Skeletal muscle satellite cell (primary cell): Measurements from ENCODE around the gene ABI3BP.

ENCODE experiments used
- H3K27me3 ChIP-seq: 2 replicates; pipeline ENCODE4 v1.7.0; 2013; ENCODE audit warnings: low read length; ENCODE audit not compliant: control insufficient read depth, insufficient read depth
- H3K36me3 ChIP-seq: 2 replicates; pipeline ENCODE4 v1.7.0; 2013; ENCODE audit warnings: mild to moderate bottlenecking, control low read depth, low read length; ENCODE audit not compliant: insufficient read depth
- H3K4me1 ChIP-seq: 2 replicates; pipeline ENCODE4 v1.7.0; 2013; ENCODE audit warnings: low read length; ENCODE audit not compliant: control insufficient read depth, insufficient read depth
- H3K4me2 ChIP-seq: 2 replicates; pipeline ENCODE4 v1.7.0; 2013; ENCODE audit warnings: mild to moderate bottlenecking, low read length
- H3K4me3 ChIP-seq: 2 replicates; pipeline ENCODE4 v1.7.0; 2013; ENCODE audit warnings: low read length
- H3K9ac ChIP-seq: 2 replicates; pipeline ENCODE4 v1.7.0; 2013; ENCODE audit warnings: mild to moderate bottlenecking, low read depth, low read length, moderate library complexity
- H3K9me3 ChIP-seq: replicated peaks from 2 replicates; pipeline ENCODE4 v1.7.0; 2013; ENCODE audit warnings: mild to moderate bottlenecking, control low read depth, low read length

Gene ABI3BP

DNA sequence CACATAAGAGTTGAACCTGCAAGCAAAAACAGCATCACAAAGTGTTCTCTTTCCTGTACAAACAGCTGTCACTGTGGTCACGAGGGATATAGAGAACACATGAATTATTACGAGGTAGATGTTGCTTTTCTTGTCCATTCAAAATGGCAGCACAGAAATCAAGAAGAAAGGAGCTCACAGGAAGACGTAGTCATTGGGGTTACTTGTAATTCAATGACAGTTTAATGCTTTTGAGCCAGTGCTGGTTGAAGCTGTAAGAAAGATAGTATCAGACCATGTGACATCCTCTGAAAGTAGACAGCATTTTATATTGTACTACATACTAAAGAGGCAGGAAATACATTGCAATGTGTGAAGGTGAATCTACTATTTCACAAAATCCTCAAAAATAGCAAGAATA is 140.4 kb downstream of the ABI3BP start:
- H3K4me2 ChIP-seq = no peak overlapping the region
- H3K36me3 ChIP-seq = peaks cover 21% of the 10 kb centered on the region
- H3K9ac ChIP-seq = no peak overlapping the region
- no peaks in the 10 kb centered on the region for H3K4me1 ChIP-seq
- H3K9me3 ChIP-seq = no peaks in the 10 kb centered on the region
- no peaks in the 10 kb centered on the region for H3K27me3 ChIP-seq
- H3K4me3 ChIP-seq = no peak overlapping the region

DNA sequence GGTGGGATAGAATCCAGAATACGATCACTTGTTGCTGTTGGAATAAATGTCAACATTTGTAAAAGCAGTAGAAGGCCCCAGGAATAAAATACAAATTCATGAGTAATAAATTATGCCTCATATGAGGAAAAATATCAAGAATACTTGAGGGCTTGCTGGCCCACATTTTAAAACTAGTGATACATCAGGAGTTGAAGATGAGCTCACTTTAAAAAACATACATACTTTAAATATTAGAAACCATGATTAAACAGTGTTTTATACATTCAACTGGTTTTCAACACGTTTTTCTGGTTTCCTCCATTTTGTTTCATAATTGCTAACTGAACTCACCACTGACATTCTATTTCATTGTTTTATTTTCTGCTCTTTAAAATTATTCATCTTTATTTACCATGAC is 142.5 kb downstream of the ABI3BP start:
- no peaks in the 10 kb centered on the region for H3K9me3 ChIP-seq
- no peaks in the 10 kb centered on the region for H3K4me1 ChIP-seq
- H3K4me3 ChIP-seq = no peak overlapping the region
- H3K36me3 ChIP-seq = peaks cover 21% of the 10 kb centered on the region
- H3K4me2 ChIP-seq = no peak overlapping the region
- no peaks in the 10 kb centered on the region for H3K27me3 ChIP-seq
- H3K9ac ChIP-seq = no peak overlapping the region

GRCh38 chr3:100850156-100850555 is 143.1 kb downstream of the ABI3BP start:
- Histone ChIP-seq H3K4me2 (no peak overlapping the region), H3K4me3 (no peak overlapping the region), H3K9me3 (no peaks in the 10 kb centered on the region), H3K36me3 (peaks cover 21% of the 10 kb centered on the region), H3K4me1 (no peaks in the 10 kb centered on the region), H3K9ac (no peak overlapping the region), H3K27me3 (no peaks in the 10 kb centered on the region)

- Histone ChIP-seq H3K27me3 (no peaks in the 10 kb centered on the region), H3K9ac (no peak overlapping the region)
These were observed 148.9 kb downstream of the ABI3BP start for GRCh38 chr3:100844063-100844936.

DNA sequence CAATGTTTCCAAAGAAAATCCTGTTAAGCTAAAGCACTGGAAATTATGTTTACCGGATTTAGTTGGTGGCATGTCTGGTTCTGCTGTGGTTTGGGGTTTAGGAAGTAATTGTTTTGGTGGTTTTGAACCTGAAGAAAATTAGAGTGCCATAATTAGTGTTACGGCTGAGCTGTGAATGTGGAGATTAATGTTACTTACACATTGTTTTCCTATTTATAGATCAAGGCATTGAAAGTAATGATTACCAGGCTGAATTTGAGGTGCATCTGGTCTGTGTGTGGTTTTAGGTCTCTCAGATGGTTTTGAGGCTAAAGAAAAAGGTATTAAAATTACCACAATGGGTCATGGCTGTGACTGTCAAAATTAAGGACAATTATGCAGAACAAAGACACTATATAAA is 155.1 kb downstream of the ABI3BP start:
- no peak overlapping the region for H3K4me3 ChIP-seq
- no peaks in the 10 kb centered on the region for H3K9me3 ChIP-seq
- H3K4me2 ChIP-seq = no peak overlapping the region
- H3K36me3 ChIP-seq = peaks cover 21% of the 10 kb centered on the region
- no peaks in the 10 kb centered on the region for H3K27me3 ChIP-seq
- no peak overlapping the region for H3K9ac ChIP-seq
- H3K4me1 ChIP-seq = peaks cover 9% of the 10 kb centered on the region

More at GRCh38 chr3:100844063-100844936, 148.9 kb downstream of the ABI3BP start:
- H3K4me2 ChIP-seq = no peak overlapping the region
- peaks cover 12% of the 10 kb centered on the region for H3K36me3 ChIP-seq
- no peak overlapping the region for H3K4me3 ChIP-seq
- no peaks in the 10 kb centered on the region for H3K9me3 ChIP-seq
- no peaks in the 10 kb centered on the region for H3K4me1 ChIP-seq

DNA sequence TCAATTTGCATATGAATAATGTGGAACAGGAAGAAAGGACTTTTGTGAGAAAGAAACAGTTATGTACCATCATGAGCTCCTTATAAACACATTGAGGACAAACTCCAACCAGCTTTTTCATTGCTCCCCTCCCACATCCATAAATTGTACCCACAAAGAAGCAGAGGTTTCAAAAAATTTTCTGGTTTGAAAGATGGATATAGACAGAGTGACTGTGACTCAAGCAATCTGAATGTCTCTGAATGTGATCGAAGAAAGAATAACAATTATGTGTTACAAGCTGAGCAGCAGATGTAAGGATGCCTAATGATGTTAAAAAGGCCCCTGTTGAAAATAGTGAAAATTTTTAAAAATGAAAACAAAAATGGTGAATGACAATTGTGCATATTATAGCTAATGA is 156.6 kb downstream of the ABI3BP start:
- H3K9me3 ChIP-seq = no peaks in the 10 kb centered on the region
- no peaks in the 10 kb centered on the region for H3K27me3 ChIP-seq
- H3K4me2 ChIP-seq = no peak overlapping the region
- H3K9ac ChIP-seq = no peak overlapping the region
- H3K36me3 ChIP-seq = peaks cover 17% of the 10 kb centered on the region
- peaks cover 9% of the 10 kb centered on the region for H3K4me1 ChIP-seq
- H3K4me3 ChIP-seq = no peak overlapping the region

DNA sequence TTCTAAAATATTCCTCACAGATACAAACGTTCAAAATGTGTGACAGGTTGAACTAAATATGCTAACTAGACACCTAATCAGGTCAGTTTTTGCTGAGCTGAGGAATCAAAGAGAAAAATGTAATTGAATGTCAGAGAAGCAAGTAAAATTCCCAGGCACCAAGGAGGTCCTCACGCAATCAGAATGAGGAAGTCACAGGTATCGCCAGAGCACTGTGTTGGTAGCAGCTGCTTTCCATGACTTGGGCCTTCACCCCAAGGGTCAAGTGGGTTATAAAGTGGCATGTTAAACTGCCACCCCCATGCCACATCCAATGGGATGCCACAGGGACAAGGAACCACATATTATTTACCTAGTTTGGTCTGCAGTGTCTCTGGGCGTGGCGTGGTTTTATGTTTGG is 158.9 kb downstream of the ABI3BP start:
- Histone ChIP-seq H3K9me3 (no peaks in the 10 kb centered on the region), H3K4me2 (no peak overlapping the region), H3K4me3 (no peak overlapping the region), H3K27me3 (no peaks in the 10 kb centered on the region), H3K36me3 (peaks cover 30% of the 10 kb centered on the region), H3K4me1 (peaks cover 9% of the 10 kb centered on the region), H3K9ac (no peak overlapping the region)

DNA sequence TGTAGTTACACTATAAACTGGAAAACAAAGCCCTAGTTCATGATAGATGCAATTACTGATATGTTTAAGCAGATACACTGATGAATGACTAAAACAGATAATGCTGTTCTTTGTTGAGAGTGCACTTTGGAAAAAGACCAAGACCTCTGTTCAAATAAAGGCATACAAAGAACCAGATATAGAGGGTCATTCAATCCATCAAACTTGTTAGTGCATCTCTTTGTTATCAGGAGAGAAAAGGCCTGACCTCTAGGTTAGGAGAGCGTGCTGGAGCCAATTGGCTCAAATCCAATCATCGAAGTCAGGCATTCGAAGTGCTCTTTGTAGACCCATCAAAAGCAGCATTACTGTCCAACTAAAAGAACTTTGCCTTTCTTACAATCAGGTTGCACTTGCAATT is 159.7 kb downstream of the ABI3BP start:
- H3K27me3 ChIP-seq = no peaks in the 10 kb centered on the region
- peaks cover 9% of the 10 kb centered on the region for H3K4me1 ChIP-seq
- H3K36me3 ChIP-seq = peaks cover 34% of the 10 kb centered on the region
- no peak overlapping the region for H3K4me3 ChIP-seq
- H3K9ac ChIP-seq = no peak overlapping the region
- H3K4me2 ChIP-seq = no peak overlapping the region
- H3K9me3 ChIP-seq = no peaks in the 10 kb centered on the region

DNA sequence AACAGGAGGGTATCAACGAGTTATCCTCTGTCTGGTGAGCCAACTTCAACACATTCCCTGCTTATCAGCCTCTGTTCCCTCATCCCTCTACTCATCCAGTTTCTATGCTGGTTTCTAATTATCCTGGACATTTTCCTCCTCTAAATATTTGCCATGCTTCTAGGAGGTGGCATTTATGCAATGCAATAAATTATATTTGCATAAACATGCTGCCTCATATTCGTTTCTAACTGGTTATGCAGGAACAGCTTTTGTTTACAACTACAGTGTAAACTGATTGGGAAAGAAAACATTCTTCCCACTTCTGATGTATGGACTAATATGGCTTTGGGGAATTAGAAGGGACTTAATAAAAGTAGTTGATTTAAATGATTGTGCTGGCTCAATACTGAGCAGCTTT is 161.6 kb downstream of the ABI3BP start:
- Histone ChIP-seq H3K27me3 (no peaks in the 10 kb centered on the region), H3K4me1 (peaks cover 4% of the 10 kb centered on the region), H3K4me2 (no peak overlapping the region), H3K9me3 (no peaks in the 10 kb centered on the region), H3K36me3 (peaks cover 30% of the 10 kb centered on the region), H3K9ac (no peak overlapping the region), H3K4me3 (no peak overlapping the region)

DNA sequence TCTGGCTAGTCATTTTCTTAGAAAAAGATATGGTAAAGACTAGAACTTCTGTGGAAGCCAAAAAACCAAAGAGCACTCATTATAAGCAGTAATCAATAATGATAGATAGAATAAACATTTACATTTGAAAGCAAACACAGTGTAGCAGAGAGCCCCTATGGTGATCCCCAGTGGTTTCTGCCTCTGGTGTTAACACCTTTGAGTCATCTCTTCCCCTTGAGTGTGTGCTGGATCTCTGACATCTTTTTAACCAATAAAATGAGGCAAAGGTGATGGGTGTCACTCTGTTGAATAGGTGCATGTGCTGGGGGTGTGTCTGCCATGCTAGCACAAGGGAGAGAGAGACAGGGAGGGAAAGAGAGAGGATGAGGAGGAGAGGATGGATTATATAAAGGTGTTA is 162.3 kb downstream of the ABI3BP start:
- Histone ChIP-seq H3K9me3 (no peaks in the 10 kb centered on the region), H3K9ac (no peak overlapping the region), H3K36me3 (peaks cover 34% of the 10 kb centered on the region), H3K27me3 (no peaks in the 10 kb centered on the region), H3K4me1 (no peaks in the 10 kb centered on the region), H3K4me3 (no peak overlapping the region), H3K4me2 (no peak overlapping the region)

DNA sequence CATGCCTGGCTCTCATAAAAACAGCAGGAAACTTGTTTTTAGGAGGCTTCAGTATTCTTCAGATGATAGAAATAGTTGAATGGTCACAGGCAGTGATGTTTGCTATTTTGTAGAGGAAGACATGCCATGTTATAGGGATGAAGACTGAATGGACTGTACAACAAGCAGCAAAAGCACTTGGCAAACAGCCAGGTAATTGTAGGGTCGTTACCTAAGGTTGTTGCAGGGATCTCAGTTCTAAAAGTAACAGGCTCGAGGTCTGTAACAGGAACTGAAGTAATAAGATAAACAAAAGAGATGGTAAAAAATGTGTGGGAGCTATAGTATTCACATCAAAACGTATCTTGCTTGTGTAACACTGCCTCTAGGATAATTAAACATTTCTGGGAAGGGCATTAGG is 167.6 kb downstream of the ABI3BP start:
- Histone ChIP-seq H3K9ac (no peak overlapping the region), H3K4me2 (no peak overlapping the region), H3K27me3 (no peaks in the 10 kb centered on the region), H3K36me3 (peaks cover 35% of the 10 kb centered on the region), H3K4me1 (no peaks in the 10 kb centered on the region), H3K9me3 (no peaks in the 10 kb centered on the region), H3K4me3 (no peak overlapping the region)

DNA sequence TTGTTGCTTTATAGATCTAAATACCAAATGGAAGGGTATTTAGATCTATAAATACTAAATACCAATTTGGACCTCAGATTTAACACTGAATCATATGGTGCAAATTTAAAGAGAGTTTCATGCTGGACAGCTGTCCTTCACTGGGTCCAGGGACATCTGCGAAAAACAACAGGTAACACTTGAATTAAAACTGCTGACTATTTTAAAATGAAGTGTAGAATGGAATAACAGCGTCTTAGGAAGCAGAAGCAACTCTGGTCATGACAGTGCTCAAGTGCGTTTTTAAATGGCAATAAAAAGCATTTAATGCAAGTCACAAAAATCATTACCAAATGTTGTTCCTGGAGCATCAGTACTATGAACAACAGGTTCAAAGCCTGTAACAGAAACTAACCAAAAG is 177.6 kb downstream of the ABI3BP start:
- H3K4me3 ChIP-seq = no peak overlapping the region
- H3K4me2 ChIP-seq = no peak overlapping the region

More for the DNA sequence above, 177.6 kb downstream of the ABI3BP start:
- Histone ChIP-seq H3K27me3 (no peaks in the 10 kb centered on the region), H3K9me3 (no peaks in the 10 kb centered on the region), H3K36me3 (peaks cover 6% of the 10 kb centered on the region), H3K9ac (no peak overlapping the region), H3K4me1 (peaks cover 5% of the 10 kb centered on the region)
